ENCODE data around the gene LSG1.
A peak's percentile ranks its signal among the peaks of the same experiment; 100 is the strongest.

Gene LSG1

GRCh38 chr3:194671900-194672808, at the start of gene LSG1:
Gene LSG1 (minus strand): TSS chr3:194672191. CDS start chr3:194672162, 29 bp downstream.
- DNase-seq = peak; percentile 89

GRCh38 chr3:194720048-194720447, 48.1 kb upstream of the LSG1 start:
- no peak for DNase-seq

- no peak for DNase-seq
Observed at GRCh38 chr3:194718079-194718478, 46.1 kb upstream of the LSG1 start.

- DNase-seq = no peak
Observed at GRCh38 chr3:194715022-194715800, 43.2 kb upstream of the LSG1 start.

- DNase-seq = no peak
Observed at GRCh38 chr3:194714564-194714963, 42.6 kb upstream of the LSG1 start.

- no peak for DNase-seq
Observed at GRCh38 chr3:194714137-194714455, 42.1 kb upstream of the LSG1 start.

- DNase-seq = no peak
Observed at GRCh38 chr3:194713299-194714136, 41.5 kb upstream of the LSG1 start.

GRCh38 chr3:194711913-194712312, 39.9 kb upstream of the LSG1 start:
- DNase-seq = no peak

GRCh38 chr3:194711286-194711685, 39.3 kb upstream of the LSG1 start:
- DNase-seq = no peak

- DNase-seq = no peak
Observed at GRCh38 chr3:194707147-194707540, 35.2 kb upstream of the LSG1 start.

GRCh38 chr3:194705761-194706160, 33.8 kb upstream of the LSG1 start:
- no peak for DNase-seq

GRCh38 chr3:194705227-194705626, 33.2 kb upstream of the LSG1 start:
- DNase-seq = no peak

GRCh38 chr3:194702545-194702944, 30.6 kb upstream of the LSG1 start:
- DNase-seq = no peak

- no peak for DNase-seq
Observed at GRCh38 chr3:194696702-194697101, 24.7 kb upstream of the LSG1 start.

- no peak for DNase-seq
Observed at GRCh38 chr3:194691481-194692283, 19.7 kb upstream of the LSG1 start.

- DNase-seq = no peak
Observed at GRCh38 chr3:194690501-194691372, 18.7 kb upstream of the LSG1 start.

- peak; percentile 22 for DNase-seq
Observed at GRCh38 chr3:194689493-194689944, 17.5 kb upstream of the LSG1 start.

GRCh38 chr3:194688946-194689345, 17.0 kb upstream of the LSG1 start:
- DNase-seq = no peak

GRCh38 chr3:194688200-194688740, 16.3 kb upstream of the LSG1 start:
- no peak for DNase-seq

GRCh38 chr3:194687638-194688199, 15.7 kb upstream of the LSG1 start:
- peak; percentile 78 for DNase-seq
